HG03066 (cell line): ENCODE measurements around the gene SYNGR2.

Experiments used
- ATAC-seq: cut with Tn5 transposase; IDR thresholded peaks from one replicate; pipeline ENCODE4 v1.9.1; 2021; ENCODE audit warnings: low read depth; ENCODE audit not compliant: unreplicated experiment

The SYNGR2 gene

DNA sequence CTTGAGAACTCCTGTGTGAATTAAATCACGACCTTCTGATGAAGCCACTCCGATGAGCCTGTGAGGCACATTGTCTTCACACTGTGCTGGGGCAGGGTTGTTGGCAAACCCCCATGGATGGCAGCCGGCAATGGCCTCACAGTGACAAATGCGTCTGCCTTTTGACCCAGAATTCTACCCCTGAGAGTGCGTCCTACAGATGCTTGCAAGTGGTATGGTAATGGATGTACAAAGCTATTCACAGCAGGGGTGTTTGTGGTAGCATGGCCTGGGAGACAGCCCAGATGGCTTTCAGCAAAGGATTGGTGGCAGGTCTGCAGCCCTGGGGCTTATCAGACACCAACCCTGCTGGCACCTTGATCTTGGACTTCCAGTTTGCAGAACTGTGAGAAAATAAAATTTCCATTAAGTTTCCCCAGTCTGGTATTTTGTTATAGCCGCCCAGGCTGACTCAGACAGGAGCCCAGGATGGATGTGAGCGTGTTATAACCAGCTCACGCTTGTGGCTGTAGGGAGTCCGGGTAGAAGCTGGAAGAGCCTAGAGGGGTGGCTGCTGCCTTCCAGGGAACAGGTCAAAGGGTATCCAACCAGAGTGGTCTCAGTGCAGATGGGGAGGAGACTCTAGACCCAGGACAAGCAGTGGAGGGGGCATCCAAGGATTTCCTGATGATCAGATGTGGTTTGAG is 28.9 kb downstream of the SYNGR2 start:
- no peak for ATAC-seq

- no peak for ATAC-seq
Observed at GRCh38 chr17:78200451-78200850, 32.1 kb downstream of the SYNGR2 start.

GRCh38 chr17:78202666-78203065 is 34.3 kb downstream of the SYNGR2 start:
- no peak for ATAC-seq

DNA sequence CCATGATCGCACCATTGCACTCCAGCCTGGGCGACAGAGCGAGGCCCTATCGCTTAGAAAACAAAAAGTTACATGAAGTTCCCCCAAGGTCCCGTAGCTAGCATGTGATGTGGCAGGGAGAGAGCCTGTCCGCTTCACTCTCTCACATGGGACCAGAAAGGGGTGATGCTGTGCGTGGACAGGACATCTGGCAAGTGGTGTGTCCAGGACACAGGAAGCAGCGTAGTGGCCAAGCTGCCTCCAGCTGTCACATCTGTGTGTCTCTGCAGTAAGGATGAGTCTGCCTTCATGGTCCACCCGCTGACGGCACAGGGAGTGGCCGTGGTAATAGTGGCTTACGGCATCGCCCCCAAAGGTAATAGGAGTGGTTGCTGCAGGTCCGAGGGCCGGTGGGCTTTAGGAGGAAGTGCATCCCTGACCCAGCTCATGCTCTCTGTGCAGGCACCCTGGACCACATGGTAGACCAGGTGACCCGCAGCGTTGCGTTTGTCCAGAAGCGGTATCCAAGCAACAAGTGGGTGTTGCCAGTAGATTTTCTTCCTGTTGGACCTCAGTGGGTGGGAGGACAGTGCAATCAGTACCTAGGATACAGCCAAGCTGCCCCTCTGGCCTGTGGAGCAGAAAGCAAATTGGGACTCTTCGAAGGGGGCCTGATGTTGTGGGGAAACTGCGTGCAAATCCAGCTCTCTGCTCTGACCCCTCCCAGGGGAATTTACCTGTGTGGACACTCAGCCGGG is 36.2 kb downstream of the SYNGR2 start:
- ATAC-seq: no peak

- no peak for ATAC-seq
Observed at GRCh38 chr17:78205124-78205775, 36.9 kb downstream of the SYNGR2 start.

- no peak for ATAC-seq
Observed at GRCh38 chr17:78206298-78206697, 37.9 kb downstream of the SYNGR2 start.

DNA sequence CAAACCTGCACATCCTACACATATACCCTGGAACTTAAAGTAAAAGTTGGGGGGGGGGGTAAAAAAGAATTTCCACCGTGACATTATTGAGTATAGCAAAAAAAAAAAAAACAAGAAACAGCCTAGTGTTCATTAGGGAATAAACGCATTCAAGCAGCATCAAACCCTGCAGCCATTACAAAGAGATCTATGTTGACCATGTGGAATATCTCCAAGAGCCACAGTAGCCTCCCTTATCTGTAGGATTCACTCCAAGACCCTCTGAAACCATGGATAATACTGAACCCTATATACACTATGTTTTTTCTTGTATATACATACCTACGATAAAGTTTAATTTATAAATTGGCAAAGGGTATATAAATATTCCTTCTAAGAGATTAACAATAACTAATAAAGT is 40.1 kb downstream of the SYNGR2 start:
- ATAC-seq: no peak

- ATAC-seq: no peak
Observed at GRCh38 chr17:78210111-78210510, 41.7 kb downstream of the SYNGR2 start.

DNA sequence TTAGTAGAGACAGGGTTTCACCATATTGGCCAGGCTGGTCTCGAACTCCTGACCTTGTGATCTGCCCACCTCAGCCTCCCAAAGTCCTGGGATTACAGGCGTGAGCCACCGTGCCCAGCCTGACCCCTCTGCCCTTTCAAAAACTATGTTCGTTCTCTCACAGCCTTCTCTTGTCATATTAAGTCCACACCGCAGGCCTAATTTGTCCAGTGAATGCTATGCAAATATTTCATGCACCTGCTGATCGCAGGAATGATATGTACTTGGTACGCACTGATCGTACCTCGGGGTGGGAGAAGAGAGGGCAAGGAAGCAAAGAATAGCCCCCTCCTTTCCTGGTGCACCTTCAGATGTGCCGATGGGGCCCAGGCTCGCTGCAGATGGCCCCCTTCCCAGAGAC is 42.7 kb downstream of the SYNGR2 start:
- no peak for ATAC-seq

DNA sequence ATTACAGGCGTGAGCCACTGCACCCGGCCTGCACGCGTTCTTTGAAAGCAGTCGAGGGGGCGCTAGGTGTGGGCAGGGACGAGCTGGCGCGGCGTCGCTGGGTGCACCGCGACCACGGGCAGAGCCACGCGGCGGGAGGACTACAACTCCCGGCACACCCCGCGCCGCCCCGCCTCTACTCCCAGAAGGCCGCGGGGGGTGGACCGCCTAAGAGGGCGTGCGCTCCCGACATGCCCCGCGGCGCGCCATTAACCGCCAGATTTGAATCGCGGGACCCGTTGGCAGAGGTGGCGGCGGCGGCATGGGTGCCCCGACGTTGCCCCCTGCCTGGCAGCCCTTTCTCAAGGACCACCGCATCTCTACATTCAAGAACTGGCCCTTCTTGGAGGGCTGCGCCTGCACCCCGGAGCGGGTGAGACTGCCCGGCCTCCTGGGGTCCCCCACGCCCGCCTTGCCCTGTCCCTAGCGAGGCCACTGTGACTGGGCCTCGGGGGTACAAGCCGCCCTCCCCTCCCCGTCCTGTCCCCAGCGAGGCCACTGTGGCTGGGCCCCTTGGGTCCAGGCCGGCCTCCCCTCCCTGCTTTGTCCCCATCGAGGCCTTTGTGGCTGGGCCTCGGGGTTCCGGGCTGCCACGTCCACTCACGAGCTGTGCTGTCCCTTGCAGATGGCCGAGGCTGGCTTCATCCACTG is 45.8 kb downstream of the SYNGR2 start, which contains the start of gene BIRC5:
BIRC5 (plus strand) TSS at position 238 of the 690 bp plus-strand sequence; CDS start at position 302, 64 bp downstream.
- ATAC-seq: peak; percentile 56

- ATAC-seq: no peak
Observed at GRCh38 chr17:78214706-78215061, 46.3 kb downstream of the SYNGR2 start.

DNA sequence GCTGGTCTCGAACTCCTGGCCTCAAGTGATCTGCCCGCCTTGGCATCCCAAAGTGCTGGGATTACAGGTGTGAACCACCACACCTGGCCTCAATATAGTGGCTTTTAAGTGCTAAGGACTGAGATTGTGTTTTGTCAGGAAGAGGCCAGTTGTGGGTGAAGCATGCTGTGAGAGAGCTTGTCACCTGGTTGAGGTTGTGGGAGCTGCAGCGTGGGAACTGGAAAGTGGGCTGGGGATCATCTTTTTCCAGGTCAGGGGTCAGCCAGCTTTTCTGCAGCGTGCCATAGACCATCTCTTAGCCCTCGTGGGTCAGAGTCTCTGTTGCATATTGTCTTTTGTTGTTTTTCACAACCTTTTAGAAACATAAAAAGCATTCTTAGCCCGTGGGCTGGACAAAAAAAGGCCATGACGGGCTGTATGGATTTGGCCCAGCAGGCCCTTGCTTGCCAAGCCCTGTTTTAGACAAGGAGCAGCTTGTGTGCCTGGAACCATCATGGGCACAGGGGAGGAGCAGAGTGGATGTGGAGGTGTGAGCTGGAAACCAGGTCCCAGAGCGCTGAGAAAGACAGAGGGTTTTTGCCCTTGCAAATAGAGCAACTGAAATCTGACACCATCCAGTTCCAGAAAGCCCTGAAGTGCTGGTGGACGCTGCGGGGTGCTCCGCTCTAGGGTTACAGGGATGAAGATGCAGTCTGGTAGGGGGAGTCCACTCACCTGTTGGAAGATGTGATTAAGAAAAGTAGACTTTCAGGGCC is 51.2 kb downstream of the SYNGR2 start:
- no peak for ATAC-seq
